Activated CD4-positive, alpha-beta T cell treated with anti-CD3 and anti-CD28 coated beads, Interleukin-2, amount 50 U/mL, for 16 hours (primary cell): ENCODE measurements around the gene AGA.

Source experiments
- DNase-seq: peaks from one replicate; pipeline ENCODE4 v3.0.0-alpha.2; 2020

Gene AGA

DNA sequence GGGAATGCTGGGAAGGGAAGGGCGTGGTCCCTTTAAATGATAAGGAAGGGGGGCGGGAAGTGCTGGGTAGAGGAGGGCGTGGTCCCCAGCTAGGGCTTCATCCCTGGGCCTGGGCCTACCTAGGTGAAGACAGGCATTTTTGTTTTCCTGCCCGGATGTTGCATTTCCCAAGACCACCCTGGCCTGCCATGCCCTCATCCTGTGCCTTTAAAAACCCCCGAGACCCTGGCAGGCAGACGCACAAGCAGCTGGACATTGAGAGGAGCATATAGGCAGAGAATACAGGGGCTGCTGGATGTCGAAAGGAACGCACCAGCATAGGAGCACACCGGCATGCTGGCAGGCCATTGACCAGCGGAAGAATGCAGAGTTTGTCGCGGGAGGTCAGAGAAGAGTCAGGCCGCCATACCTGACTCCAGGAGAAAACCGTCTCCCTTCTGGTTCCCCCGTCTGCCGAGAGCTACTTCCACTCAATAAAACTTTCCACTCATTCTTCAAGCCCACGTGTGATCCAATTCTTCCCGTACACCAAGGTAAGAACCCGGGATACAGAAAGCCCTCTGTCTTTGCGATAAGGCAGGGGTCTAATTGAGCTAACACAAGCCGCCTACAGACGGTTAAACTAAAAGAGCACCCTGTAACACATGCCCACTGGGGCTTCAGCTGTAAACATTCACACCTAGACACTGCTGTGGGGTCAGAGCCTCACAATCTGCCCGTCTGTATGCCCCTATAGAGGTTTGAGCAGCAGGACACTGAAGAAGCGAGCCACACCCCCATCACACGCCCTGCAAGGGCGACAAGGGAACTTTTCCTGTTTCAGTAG is 2.9 kb upstream of the AGA start:
- no peak for DNase-seq

- DNase-seq: peak; percentile 41
Observed at GRCh38 chr4:177441061-177441802, 1.0 kb downstream of the AGA start.

DNA sequence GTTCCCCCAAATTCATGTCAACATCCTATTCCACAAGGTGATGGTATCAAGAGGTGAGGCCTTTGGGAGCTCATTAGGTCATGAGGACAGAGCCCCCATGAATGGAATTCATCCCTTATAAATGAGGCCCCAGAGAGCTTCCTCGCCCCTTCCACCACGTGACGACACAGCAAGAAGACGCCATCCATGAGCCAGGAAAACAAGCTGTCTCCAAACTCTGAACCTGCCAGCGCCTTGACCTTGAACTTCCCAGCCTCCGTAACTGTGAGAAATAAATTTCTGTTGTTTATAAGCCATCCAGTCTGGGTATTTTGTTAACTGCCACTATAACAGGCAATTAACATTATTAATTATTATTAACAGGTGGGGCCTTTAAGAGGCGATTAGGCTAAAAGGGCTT is 5.8 kb downstream of the AGA start:
- DNase-seq: no peak

- no peak for DNase-seq
Observed at GRCh38 chr4:177434667-177435066, 7.6 kb downstream of the AGA start.

DNA sequence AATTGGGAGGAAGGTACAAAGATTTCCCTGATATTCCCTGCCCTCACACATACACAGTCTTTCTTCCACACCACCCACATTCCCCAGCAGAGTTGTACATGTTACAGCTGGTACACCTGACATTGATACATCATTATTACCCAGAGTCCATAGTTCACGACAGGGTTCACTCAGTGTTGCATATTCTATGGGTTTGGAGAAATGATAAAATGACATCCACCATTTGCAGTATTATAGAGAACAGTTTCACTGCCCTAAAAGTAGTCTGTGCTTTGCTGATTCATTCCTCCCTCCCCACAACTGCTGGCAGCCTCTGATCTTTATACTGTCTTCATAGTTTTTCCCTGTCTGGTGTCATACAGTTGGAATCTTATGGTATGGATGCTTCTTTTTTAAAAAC is 15.0 kb downstream of the AGA start:
- no peak for DNase-seq

DNA sequence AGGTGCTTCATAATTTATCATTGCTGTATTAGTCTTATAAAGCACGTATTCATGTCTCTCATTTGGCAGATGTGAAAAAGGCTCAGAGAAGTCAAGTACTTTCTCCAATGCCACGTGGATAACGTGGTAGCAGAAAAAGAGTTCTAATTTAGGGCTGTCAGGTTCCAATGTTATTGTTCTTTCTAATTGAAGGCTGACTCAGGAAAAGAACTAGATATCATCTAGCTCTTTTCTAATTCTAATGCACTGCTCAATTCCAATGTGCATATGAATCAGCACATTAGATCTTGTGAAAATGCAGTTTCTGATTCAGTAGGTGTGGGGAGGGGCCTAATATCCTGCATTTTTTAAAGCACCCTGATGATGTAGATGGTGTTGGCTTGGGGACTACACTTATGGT is 22.8 kb downstream of the AGA start:
- DNase-seq: no peak

- no peak for DNase-seq
Observed at GRCh38 chr4:177413656-177414055, 28.6 kb downstream of the AGA start.

- DNase-seq: no peak
Observed at GRCh38 chr4:177413076-177413475, 29.2 kb downstream of the AGA start.

GRCh38 chr4:177411996-177412395 is 30.2 kb downstream of the AGA start:
- no peak for DNase-seq

GRCh38 chr4:177410566-177410965 is 31.7 kb downstream of the AGA start:
- DNase-seq: no peak

- DNase-seq: no peak
Observed at GRCh38 chr4:177408023-177408422, 34.2 kb downstream of the AGA start.

DNA sequence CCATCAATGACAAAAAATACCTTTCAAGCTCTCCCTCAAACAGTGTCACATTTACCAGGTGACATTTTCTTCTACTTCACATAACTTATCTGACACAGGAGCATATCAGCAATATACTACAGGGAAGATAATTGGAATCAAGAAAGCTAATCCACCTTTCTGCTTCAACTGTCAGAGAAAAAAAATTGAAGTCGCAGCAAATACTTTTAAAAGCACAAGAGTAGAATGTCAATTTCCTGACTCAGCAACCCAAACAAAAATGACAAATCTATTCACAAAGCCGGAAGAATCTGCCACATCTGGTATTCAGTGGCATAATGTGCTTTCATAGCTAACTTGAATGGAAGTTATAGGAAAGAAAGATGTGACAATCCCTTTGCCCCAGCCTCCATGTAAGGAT is 36.7 kb downstream of the AGA start:
- DNase-seq: no peak

DNA sequence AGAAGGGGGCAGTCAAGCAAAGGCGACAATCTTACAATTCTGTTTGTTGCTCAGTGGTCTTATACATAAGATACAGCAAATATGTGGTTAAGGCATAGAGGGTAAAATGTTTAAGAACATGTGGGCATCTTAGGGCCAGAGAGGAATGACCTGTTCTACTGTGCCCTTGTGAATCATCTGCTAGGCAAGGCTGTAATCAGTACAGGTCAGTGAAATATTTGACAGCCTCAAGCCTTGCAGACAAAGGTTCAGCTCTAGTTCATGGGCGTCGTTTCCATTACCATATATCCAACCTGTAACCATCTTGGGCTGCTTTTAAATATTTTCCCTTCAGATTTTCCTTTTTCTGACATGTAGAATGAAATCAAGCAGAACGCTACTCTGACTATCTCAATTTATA is 37.3 kb downstream of the AGA start:
- DNase-seq: no peak

DNA sequence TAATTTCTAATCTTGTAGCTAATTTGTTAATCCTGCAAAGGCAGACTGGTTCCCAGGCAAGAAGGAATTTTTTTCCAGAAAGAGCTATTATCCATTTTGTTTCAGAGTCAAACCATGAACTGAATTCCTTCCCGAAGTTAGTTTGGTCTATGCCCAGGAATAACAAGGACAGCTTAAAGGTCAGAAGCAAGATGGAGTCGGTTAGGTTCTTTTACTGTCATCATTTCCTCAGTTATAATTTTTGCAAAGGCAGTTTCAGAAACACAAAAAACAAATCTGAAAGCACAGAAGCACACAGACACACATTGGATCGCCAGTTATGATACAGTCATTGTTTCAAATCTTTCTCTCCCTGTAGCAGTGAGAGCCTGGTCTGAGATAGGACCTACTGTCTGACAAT is 37.9 kb downstream of the AGA start:
- DNase-seq: no peak

DNA sequence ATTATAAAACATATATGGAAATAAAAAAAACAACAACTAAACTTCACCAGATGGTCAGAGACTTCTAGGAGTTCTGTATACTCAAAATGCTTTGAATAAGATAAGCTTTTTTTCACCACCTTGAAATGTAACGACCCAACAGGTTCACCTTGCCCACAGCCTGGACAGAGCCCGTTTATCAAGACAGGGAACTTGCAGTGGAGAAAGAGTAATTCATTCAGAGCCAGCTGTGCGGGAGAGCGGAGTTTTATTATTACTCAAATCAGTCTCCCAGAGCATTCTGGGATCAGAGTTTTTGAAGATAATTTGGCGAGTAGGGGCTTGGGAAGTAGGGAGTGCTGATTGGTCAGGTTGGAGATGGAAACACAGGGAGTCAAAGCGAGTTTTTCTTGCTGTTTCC is 38.5 kb downstream of the AGA start:
- no peak for DNase-seq

GRCh38 chr4:177401658-177402273 is 40.5 kb downstream of the AGA start:
- DNase-seq: peak; percentile 11

DNA sequence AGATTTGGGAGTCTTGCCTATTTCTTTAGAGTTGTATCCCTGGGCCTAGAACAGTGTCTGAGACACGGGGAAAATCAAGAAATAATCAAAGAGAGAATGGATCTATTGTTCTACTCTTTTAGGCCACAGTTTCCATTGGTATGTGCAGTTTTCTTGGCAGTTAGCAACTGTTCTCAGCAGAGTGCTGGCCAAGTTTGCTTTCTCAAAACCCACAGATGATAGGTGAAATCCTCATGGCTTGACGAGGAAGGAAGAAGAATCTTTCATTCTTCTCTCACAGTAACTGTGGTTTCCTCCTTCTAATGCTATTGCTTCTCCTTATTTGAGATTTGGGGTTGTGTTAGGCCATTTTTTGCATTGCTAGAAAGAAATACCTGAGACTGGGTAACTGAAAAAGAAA is 42.2 kb downstream of the AGA start:
- no peak for DNase-seq

- DNase-seq: peak; percentile 11
Observed at GRCh38 chr4:177396352-177396751, 45.9 kb downstream of the AGA start.

GRCh38 chr4:177393236-177393635 is 49.0 kb downstream of the AGA start:
- no peak for DNase-seq

DNA sequence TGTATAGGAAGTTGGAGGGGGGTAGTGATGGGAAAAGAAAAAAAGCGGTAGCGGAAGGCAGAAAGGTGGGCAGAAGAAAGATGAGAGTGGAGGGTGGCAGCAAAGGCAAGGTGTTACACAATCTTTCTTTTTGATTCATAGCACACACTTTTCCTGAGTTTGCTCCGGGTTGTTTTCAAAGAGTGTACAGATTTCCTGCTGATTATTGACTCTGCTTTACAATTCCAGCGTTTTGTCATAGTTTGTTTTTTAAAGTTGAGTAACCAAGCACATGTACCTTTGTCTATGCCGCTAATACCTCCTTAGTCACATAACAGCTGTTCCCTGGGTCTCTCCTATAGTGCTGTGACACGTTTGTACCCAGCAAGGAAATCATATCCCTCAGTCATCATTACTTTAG is 50.3 kb downstream of the AGA start:
- DNase-seq: no peak

DNA sequence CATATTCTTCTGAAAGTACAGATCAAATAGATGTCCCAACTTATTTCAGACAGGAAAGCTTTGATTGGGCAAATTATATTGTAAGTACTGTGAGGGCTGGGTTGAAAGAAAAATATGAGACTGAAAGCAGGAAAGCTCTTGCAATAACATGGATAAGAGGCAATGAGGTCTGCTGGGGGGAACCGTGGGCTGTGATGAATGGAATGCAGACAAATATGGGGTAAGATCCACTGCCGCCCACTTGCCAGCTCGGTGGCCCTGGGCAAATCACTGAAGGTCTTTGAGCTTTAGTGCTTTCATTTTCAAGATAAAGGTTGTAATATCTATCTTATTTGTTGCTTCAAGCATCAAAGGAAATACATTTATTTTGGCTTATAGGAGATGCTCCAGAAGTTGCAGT is 51.0 kb downstream of the AGA start:
- no peak for DNase-seq

GRCh38 chr4:177386278-177386815 is 55.9 kb downstream of the AGA start:
- no peak for DNase-seq

- DNase-seq: no peak
Observed at GRCh38 chr4:177385576-177386277, 56.5 kb downstream of the AGA start.
